LNCaP clone FGC (cell line): ENCODE results near the gene ZNF423.

Source experiments
- DNase-seq: peaks from one replicate; pipeline ENCODE4 v3.0.0-alpha.2; 2011; ENCODE audit warnings: low read depth
- H3K4me3 ChIP-seq: 2 replicates; pipeline ENCODE4 v1.5.1; 2011; ENCODE audit warnings: mild to moderate bottlenecking, low read depth, low read length, control low read depth
- CTCF ChIP-seq: IDR thresholded peaks from 2 replicates; pipeline ENCODE4 v1.5.1; 2012; ENCODE audit warnings: mild to moderate bottlenecking; ENCODE audit not compliant: control insufficient read depth, insufficient read depth; ENCODE audit errors: extremely low read depth

ZNF423 gene

GRCh38 chr16:49709057-49709456 is 146.9 kb downstream of the ZNF423 start:
- TF ChIP-seq CTCF: no peak
- H3K4me3 ChIP-seq: no peak overlapping the region
- DNase-seq: no peak

- no peak for TF ChIP-seq CTCF
- no peak overlapping the region for H3K4me3 ChIP-seq
- no peak for DNase-seq
Measured at GRCh38 chr16:49708491-49708890, 147.4 kb downstream of the ZNF423 start.

GRCh38 chr16:49706620-49707355 is 149.1 kb downstream of the ZNF423 start:
- TF ChIP-seq CTCF: no peak
- DNase-seq: no peak
- no peak overlapping the region for H3K4me3 ChIP-seq

GRCh38 chr16:49704586-49705155 is 151.2 kb downstream of the ZNF423 start:
- no peak for TF ChIP-seq CTCF
- H3K4me3 ChIP-seq: no peak overlapping the region
- no peak for DNase-seq

- no peak for TF ChIP-seq CTCF
Measured at GRCh38 chr16:49703483-49703882, 152.4 kb downstream of the ZNF423 start.

GRCh38 chr16:49701789-49702494 is 154.0 kb downstream of the ZNF423 start:
- no peak for TF ChIP-seq CTCF
- DNase-seq: no peak
- no peak overlapping the region for H3K4me3 ChIP-seq

More at GRCh38 chr16:49703483-49703882, 152.4 kb downstream of the ZNF423 start:
- H3K4me3 ChIP-seq: no peak overlapping the region
- DNase-seq: no peak
